D721Med (cell line): ENCODE results near the gene BRD1.

Experiments used
- DNase-seq: peaks from one replicate; pipeline ENCODE4 v3.0.0; 2011; ENCODE audit warnings: low spot score; ENCODE audit not compliant: insufficient read length
- FAIRE-seq: peaks from 2 replicates; lab custom pipeline; 2011; peaks lifted over from hg19 to GRCh38; lab: Jason Lieb, UNC
- TF ChIP-seq, protein P1 (sequence below): IDR thresholded peaks from 2 replicates; pipeline ENCODE4 v1.5.1; 2012; ENCODE audit warnings: mild to moderate bottlenecking, control low read depth; ENCODE audit not compliant: insufficient read depth; ENCODE audit errors: missing control alignments

BRD1 gene

DNA sequence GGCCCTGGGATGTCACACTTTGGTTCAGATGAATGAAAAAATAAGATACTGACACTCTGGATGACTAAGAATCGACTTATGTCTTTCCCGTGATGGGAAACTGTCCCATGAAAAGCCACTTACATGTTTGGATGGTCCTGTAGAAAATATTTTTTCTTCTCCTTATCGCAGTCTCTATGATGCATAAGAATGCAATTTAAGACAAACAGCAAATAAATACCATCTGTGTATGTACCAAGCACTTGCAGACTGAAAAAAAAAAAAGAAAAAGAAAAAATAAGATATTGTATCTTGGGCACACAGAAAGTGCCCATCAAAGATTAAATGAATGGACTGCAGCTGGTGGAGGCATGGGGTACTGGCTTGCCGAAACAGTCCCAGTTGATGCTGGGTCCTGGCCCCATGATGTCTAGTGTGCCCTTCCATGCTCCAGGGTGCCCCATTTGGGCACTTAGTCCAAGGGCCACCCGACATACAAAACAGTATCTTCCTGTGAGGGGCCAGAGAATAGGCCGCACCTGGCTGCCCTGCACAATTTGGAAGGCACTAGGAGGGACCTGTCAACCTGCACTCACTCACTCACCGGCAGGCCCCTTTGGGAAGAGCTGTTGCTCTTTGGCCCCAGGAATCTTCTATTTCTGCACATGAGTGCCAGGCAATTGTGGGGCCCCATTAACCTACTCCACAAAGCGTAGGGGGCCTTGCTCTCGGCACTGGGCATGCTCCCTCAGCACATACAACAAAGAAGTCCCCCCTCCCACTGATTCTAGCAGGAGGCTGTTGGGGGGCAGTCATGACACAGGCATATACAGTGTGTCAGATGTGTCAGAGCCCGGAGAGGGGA, 23.5 kb upstream of the BRD1 start:
- no peak for FAIRE-seq
- TF ChIP-seq, protein P1, sequence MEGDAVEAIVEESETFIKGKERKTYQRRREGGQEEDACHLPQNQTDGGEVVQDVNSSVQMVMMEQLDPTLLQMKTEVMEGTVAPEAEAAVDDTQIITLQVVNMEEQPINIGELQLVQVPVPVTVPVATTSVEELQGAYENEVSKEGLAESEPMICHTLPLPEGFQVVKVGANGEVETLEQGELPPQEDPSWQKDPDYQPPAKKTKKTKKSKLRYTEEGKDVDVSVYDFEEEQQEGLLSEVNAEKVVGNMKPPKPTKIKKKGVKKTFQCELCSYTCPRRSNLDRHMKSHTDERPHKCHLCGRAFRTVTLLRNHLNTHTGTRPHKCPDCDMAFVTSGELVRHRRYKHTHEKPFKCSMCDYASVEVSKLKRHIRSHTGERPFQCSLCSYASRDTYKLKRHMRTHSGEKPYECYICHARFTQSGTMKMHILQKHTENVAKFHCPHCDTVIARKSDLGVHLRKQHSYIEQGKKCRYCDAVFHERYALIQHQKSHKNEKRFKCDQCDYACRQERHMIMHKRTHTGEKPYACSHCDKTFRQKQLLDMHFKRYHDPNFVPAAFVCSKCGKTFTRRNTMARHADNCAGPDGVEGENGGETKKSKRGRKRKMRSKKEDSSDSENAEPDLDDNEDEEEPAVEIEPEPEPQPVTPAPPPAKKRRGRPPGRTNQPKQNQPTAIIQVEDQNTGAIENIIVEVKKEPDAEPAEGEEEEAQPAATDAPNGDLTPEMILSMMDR: no peak
- no peak for DNase-seq

DNA sequence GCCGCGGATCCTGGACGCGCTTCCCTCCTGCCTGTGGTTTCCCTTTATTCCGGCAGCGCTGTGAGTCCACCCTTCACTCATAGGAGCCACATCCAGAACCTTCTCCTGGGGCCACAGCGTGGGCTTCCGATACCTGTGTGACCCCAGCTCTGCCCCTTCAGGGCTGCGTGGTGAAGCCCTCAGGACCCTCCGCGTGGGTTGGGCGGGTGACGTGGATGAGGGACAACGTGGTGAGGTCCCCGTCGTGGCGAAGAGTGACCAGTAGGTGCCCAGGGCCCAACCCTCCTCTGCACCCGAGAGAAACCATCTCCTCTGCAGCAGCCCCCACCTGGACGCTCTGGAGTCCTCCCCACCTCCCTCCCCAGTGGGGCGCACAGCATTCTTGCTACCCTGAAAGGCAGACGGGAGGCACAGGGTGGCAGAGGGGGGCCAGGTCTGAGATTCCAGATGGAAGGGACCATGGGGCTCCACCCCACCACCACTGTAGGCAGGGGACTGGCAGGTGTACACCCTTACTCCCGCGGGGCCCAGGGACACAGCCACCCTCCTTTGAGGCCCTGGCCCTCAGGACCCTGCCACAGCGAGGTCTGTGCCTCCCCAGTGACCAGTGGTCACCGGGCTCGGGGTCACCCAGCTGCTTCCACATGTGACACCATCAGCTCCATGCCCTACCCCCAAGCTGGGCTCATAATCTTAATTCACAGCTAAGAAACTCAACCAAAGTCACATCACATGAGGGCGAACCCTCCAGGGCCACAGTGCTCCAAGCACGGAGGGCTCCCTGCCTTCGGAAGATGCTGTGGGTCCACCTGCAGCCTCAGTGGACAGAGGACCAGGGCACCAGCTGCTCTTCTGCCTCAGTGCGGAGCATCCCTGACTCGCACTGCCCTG, 22.6 kb upstream of the BRD1 start:
- no peak for DNase-seq
- no peak for FAIRE-seq
- TF ChIP-seq, protein P1: no peak

DNA sequence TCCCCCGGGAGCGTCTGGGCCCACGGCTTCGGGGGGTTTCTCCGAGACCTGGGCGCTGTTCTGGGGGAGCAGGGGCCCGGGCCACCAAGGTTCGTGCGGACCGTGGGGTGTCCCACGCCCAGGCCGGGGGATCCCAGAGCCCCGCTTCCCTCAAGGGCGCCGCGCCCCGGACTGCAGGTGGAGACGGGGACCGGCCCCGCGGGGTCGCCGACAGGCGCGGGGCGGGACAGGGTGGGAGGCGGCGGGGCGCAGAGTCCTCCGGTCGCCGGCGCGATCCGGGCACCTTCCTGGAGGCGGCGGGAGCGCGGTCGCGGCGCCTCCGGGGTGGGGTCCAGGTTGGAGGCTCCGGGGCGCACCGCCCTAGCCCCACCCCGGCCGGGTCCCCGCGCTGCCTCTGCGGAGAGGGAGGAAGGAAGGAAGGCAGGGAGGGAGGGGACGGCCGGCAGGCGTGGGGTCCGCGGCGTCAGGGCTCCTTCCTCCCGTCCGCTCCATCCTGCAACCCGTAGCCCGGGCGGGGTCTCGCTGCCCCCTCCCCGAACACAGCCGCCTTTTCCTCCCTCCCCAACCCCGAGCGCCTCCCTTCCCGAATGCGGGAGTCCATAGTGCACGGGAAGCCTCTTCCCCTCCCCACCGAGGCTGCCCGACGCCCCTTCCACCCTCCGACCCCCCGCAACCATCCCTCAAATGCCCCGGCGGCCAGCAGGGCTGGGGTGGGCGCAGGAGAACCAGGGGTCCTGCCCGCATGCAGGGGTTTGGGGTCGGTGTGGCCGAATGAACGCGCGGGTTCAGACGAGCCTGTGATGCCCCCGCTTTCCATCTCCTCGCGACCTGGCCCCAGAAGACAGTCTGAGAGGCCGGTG, 21.7 kb upstream of the BRD1 start:
- DNase-seq: no peak
- TF ChIP-seq, protein P1: no peak
- FAIRE-seq: no peak

DNA sequence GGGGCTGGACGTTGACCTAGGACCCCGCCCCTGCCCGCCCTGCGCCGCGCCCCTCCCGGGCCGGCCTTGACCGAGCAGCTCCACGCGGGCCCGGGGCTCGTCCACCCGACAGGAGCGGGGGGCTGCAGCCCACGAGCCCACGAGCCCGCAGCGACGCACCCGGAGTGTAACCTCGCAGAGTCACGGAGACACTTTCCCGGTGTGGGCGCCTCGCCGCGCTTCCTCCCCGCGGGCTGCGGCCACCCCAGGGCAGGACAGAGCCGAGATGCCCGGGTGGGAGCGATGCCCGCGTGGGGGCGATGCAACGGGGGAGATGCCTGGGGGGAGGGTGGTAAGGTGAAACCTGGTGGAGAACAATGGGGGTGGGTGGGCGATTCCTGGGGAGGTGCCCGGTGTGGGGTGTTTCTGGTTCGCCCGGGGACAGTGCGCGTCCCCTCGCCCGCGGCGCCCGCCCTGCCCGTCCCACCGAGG, 21.1 kb upstream of the BRD1 start:
- FAIRE-seq: no peak

DNA sequence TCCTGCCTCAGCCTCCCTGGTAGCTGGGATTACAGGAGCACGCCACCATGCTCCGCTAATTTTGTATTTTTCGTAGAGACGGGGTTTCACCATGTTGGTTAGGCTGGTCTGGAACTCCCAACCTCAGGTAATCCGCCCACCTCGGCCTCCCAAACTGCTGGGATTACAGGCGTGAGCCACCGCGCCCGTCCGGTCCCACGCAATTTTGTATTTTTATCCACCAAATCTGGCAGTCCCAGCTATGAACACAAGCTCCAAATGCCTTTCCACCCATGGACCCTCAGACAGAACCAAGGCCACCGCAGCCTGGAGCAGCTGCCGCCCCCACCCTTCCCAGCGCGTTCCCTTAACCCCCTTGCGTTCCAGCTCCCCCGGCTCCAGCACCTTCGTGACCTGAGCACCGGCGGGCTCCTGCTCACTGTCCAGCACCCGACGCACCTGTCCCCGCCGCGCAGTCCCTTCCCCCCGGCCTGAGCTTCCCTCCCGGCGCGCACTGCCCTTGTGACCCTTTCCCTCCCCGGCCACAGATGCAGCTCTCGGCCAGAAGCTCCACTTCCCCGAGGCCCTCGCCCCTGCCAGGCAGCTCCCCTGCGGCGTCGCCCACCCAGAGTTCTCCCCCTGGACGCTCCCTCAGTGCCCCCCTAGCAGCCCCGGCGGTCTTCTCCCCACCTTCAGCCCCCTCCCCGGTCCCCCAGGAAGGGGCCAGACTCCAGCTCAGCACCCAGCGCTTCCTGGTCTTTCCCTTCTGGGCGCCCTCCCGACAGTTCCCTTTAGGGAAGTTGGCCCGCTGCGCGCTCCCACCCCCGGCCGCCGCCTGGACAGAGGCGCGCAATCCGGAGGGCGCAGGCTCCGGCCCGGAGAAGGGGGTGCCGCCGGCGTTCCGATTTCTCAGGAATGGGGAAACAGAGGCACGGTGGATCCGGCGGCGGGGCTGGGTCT, 20.3 kb upstream of the BRD1 start:
- TF ChIP-seq, protein P1: no peak
- DNase-seq: no peak
- FAIRE-seq: no peak

More for the DNA sequence above, 21.1 kb upstream of the BRD1 start:
- TF ChIP-seq, protein P1: no peak
- no peak for DNase-seq
